ENCODE measurements around the gene ITPRID2. TPM values are rescaled to one million over a fixed set of nuclear protein-coding genes. Genes with fewer than 3 reads are reported as not detected.

ITPRID2 gene
- total and polyA plus RNA-seq, 2 donors (not counting 1 experiment from before 2014, with no cell fraction given) = 8.9 to 47.6 TPM

- no CpG with 5 or more reads among the region's 1 CpG for WGBS (ENCODE audit: insufficient coverage)
- H3K4me3 ChIP-seq (ENCODE audit: control extremely low read depth in 1 of 5, extremely low read depth in 1 of 5, insufficient read depth in 1 of 5, low read depth in 2 of 5, low read length in 4 of 5) = no peak overlapping the region
- no peak overlapping the region for H3K27ac ChIP-seq (ENCODE audit: low read length in 2 of 2)
- TF ChIP-seq EZH2 (IDR thresholded peaks at IDR 0.05; ENCODE audit: borderline replicate concordance, insufficient read depth, low read depth, low read length, poor library complexity, severe bottlenecking) (no peak), CTCF (IDR thresholded peaks at IDR 0.05) (no peak)
- no peak overlapping the region for H3K4me2 ChIP-seq (replicated peaks; ENCODE audit: low read depth, low read length, poor library complexity, severe bottlenecking)
- no peak overlapping the region for H2AFZ ChIP-seq (ENCODE audit: insufficient read depth, low read depth, low read length, poor library complexity, severe bottlenecking)
- H4K20me1 ChIP-seq (ENCODE audit: control insufficient read depth, insufficient read depth, low read length, poor library complexity, severe bottlenecking) = no peaks in the 10 kb centered on the region
- Mint-ChIP-seq H3K4me3 (no peak overlapping the region), H3K27me3 (no peaks in the 10 kb centered on the region), H3K27ac (no peak overlapping the region), H3K4me1 (no peaks in the 10 kb centered on the region), H3K9me3 (ENCODE audit: insufficient read depth) (no peaks in the 10 kb centered on the region)
- no peak for DNase-seq
- ChIA-PET POLR2A (no interaction called here), CTCF (no interaction called here)
- peaks cover 2 to 24% of the 10 kb centered on the region in 2 experiments for H3K36me3 ChIP-seq (replicated peaks in 1 of 2; ENCODE audit: control extremely low read depth in 1 of 2, control insufficient read depth in 1 of 2, extremely low read depth in 1 of 2, insufficient read depth in 2 of 2, low read length in 1 of 2)
- no peaks in the 10 kb centered on the region for H3K4me1 ChIP-seq (ENCODE audit: control insufficient read depth in 2 of 2, insufficient read depth in 2 of 2, low read length in 2 of 2)
- H3K9me3 ChIP-seq (ENCODE audit: control extremely low read depth in 1 of 3, control insufficient read depth in 2 of 3, insufficient read depth in 1 of 3, low read length in 2 of 3) = peaks cover 0 to 4% (median 0%) of the 10 kb centered on the region in 3 donors
- H3K9ac ChIP-seq (ENCODE audit: low read length) = no peak overlapping the region
- intact Hi-C loops (cut with micrococcal nuclease) = no loop called here
- no peaks in the 10 kb centered on the region for H3K79me2 ChIP-seq (ENCODE audit: control insufficient read depth, insufficient read depth, low read length)
- no peak for ATAC-seq (ENCODE audit: low read depth)
- no peaks in the 10 kb centered on the region for H3K27me3 ChIP-seq (replicated peaks in 1 of 4; ENCODE audit: control extremely low read depth in 1 of 4, control insufficient read depth in 3 of 4, insufficient read depth in 4 of 4, low read length in 3 of 4)
These were observed 31.6 kb downstream of the ITPRID2 start for GRCh38 chr2:181923121-181923520.

DNA sequence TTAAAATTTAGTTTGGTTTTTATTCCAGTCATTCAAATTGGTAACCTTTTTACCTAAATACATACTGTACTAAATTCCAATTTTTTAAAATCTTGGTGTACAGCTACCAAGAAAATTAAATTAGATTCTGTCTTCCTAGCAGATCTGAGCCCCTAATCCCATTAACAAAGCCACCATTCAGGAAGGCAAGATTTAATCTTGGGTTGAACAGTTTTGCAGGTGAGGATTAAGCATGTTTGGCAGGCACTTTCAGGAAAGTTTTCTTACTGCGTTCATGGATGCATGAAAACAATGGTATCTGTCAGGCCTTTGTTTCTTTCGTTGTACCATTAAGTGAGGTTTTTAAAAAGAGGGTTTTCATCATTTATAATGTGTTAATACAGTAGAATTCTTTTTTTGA, 32.8 kb downstream of the ITPRID2 start:
- peaks cover 2 to 14% of the 10 kb centered on the region in 2 experiments for H3K36me3 ChIP-seq (replicated peaks in 1 of 2; ENCODE audit: control extremely low read depth in 1 of 2, control insufficient read depth in 1 of 2, extremely low read depth in 1 of 2, insufficient read depth in 2 of 2, low read length in 1 of 2)
- no peak overlapping the region for H3K27ac ChIP-seq (ENCODE audit: low read length in 2 of 2)
- H4K20me1 ChIP-seq (ENCODE audit: control insufficient read depth, insufficient read depth, low read length, poor library complexity, severe bottlenecking) = no peaks in the 10 kb centered on the region
- ATAC-seq (ENCODE audit: low read depth) (no peak), DNase-seq (no peak)
- no CpG with 5 or more reads among the region's 2 CpGs for whole genome bisulfite sequencing (ENCODE audit: insufficient coverage)
- H3K79me2 ChIP-seq (ENCODE audit: control insufficient read depth, insufficient read depth, low read length) = no peaks in the 10 kb centered on the region
- H3K4me3 ChIP-seq (ENCODE audit: control extremely low read depth in 1 of 5, extremely low read depth in 1 of 5, insufficient read depth in 1 of 5, low read depth in 2 of 5, low read length in 4 of 5) = no peak overlapping the region
- H3K4me1 Mint-ChIP-seq = no peaks in the 10 kb centered on the region
- H3K4me2 ChIP-seq (replicated peaks; ENCODE audit: low read depth, low read length, poor library complexity, severe bottlenecking) = no peak overlapping the region
- no peaks in the 10 kb centered on the region for H3K27me3 Mint-ChIP-seq
- no peak overlapping the region for H3K27ac Mint-ChIP-seq
- H3K27me3 ChIP-seq (replicated peaks in 1 of 4; ENCODE audit: control extremely low read depth in 1 of 4, control insufficient read depth in 3 of 4, insufficient read depth in 4 of 4, low read length in 3 of 4) = no peaks in the 10 kb centered on the region
- H3K9me3 ChIP-seq (ENCODE audit: control extremely low read depth in 1 of 3, control insufficient read depth in 2 of 3, insufficient read depth in 1 of 3, low read length in 2 of 3) = peaks cover 0 to 8% (median 0%) of the 10 kb centered on the region in 3 donors
- H3K4me1 ChIP-seq (ENCODE audit: control insufficient read depth in 2 of 2, insufficient read depth in 2 of 2, low read length in 2 of 2) = no peaks in the 10 kb centered on the region
- H2AFZ ChIP-seq (ENCODE audit: insufficient read depth, low read depth, low read length, poor library complexity, severe bottlenecking) = no peak overlapping the region
- no peak for TF ChIP-seq CTCF (IDR thresholded peaks at IDR 0.05)
- no peak for TF ChIP-seq EZH2 (IDR thresholded peaks at IDR 0.05; ENCODE audit: borderline replicate concordance, insufficient read depth, low read depth, low read length, poor library complexity, severe bottlenecking)
- no peak overlapping the region for H3K4me3 Mint-ChIP-seq
- H3K9me3 Mint-ChIP-seq (ENCODE audit: insufficient read depth) = no peaks in the 10 kb centered on the region
- CTCF ChIA-PET = no interaction called here
- intact Hi-C loops (cut with micrococcal nuclease) = no loop called here
- H3K9ac ChIP-seq (ENCODE audit: low read length) = no peak overlapping the region
- POLR2A ChIA-PET = no interaction called here
